ENCODE results near the gene BHLHE40. TPM values are rescaled to one million over a fixed set of nuclear protein-coding genes. Genes with fewer than 3 reads are reported as not detected.

The BHLHE40 gene
- total and polyA plus RNA-seq, 2 of the 13 experiments (the other 11 are each of a cell fraction or from before 2014, with no cell fraction given), result 1.8 to 51.0 TPM

- peak; percentile 79; the same call in 1 of the 2 replicates for TF ChIP-seq MAZ (IDR thresholded peaks at IDR 0.05; ENCODE audit: borderline replicate concordance, low read depth, low read length)
- peak; percentile 98 for TF ChIP-seq MAZ (CRISPR knock-in tag; IDR thresholded peaks at IDR 0.05; ENCODE audit: low read depth)
- TF ChIP-seq ZKSCAN1 (IDR thresholded peaks at IDR 0.05; ENCODE audit: low read length), result peak; percentile 90
- TF ChIP-seq JUNB (CRISPR knock-in tag; IDR thresholded peaks at IDR 0.05; ENCODE audit: borderline replicate concordance), result no peak
- TF ChIP-seq ZNF281 (CRISPR knock-in tag; IDR thresholded peaks at IDR 0.05; ENCODE audit: borderline replicate concordance), result peak; percentile 92
- peak; percentile 88 for TF ChIP-seq HOMEZ (CRISPR knock-in tag; IDR thresholded peaks at IDR 0.05; ENCODE audit: low read depth)
- TF ChIP-seq ZNF891 (CRISPR knock-in tag; IDR thresholded peaks at IDR 0.05), result peak; percentile 97
- peak; percentile 99 for TF ChIP-seq KDM3A (CRISPR knock-in tag; IDR thresholded peaks at IDR 0.05; ENCODE audit: low read depth)
- TF ChIP-seq HNRNPH1 (optimal IDR thresholded peaks at IDR 0.05; ENCODE audit: low read depth, low read length), result no peak
- TF ChIP-seq ZFP62 (CRISPR knock-in tag; IDR thresholded peaks at IDR 0.05), result no peak
- peak; percentile 63 for TF ChIP-seq HNRNPLL (IDR thresholded peaks at IDR 0.05; ENCODE audit: low read depth, low read length, poor library complexity, severe bottlenecking)
- TF ChIP-seq ZNF710 (CRISPR knock-in tag; IDR thresholded peaks at IDR 0.05; ENCODE audit: borderline replicate concordance), result peak; percentile 96
- TF ChIP-seq ZNF672 (CRISPR knock-in tag; IDR thresholded peaks at IDR 0.05), result no peak
- peak; percentile 84 for TF ChIP-seq TFDP2 (CRISPR knock-in tag; IDR thresholded peaks at IDR 0.05)
- peak; percentile 97 for TF ChIP-seq ZNF605 (CRISPR knock-in tag; IDR thresholded peaks at IDR 0.05)
- 0 out of 2 replicates have a peak, but pooled peaks have one; percentile 75 for TF ChIP-seq REPIN1 (CRISPR knock-in tag; IDR thresholded peaks at IDR 0.05; ENCODE audit: borderline replicate concordance, low read depth)
- no peak for TF ChIP-seq REXO4 (CRISPR knock-in tag; IDR thresholded peaks at IDR 0.05; ENCODE audit: borderline replicate concordance)
- TF ChIP-seq ZSCAN21 (CRISPR knock-in tag; IDR thresholded peaks at IDR 0.05; ENCODE audit: borderline replicate concordance), result peak; percentile 98
- TF ChIP-seq ZNF362 (CRISPR knock-in tag; IDR thresholded peaks at IDR 0.05; ENCODE audit: borderline replicate concordance), result peak; percentile 88
Observed at GRCh38 chr3:4986782-4987537, 7.7 kb downstream of the BHLHE40 start (continued).
